GM20000 (cell line): ENCODE measurements around the gene NBEAL2.

Experiments used
- DNase-seq: peaks from one replicate; pipeline ENCODE4 v3.0.0; 2012; ENCODE audit warnings: low spot score
- CTCF ChIP-seq: IDR thresholded peaks from 2 replicates; pipeline ENCODE4 v1.5.1; 2012; ENCODE audit warnings: mild to moderate bottlenecking, control low read depth; ENCODE audit errors: extremely low read depth, missing control alignments

Gene NBEAL2

DNA sequence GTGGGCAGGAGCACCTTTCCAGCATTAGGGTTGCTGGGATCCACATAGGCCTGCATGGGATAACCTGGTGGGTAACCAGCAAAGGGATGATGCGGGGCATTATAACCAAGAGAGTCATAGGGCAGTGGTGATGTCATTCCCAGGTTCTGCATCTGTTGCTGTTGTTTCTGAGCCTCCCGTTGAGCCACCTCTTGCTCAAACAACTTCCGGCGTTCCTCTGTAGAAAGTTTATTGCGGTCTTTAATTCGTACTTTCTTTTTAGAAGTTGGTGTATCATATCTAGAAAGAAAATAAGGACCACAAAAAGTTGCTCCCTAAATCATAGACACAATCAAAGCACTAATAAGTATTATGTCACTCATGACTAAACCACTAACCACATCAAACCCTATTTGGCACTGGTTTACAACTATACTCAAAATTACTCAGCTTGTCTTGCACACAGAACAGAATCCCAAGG, 77.8 kb downstream of the NBEAL2 start:
- TF ChIP-seq CTCF, result no peak
- no peak for DNase-seq
